HepG2 (cell line): ENCODE data around the gene ARFGAP2. TPM values are rescaled to one million over a fixed set of nuclear protein-coding genes. Genes with fewer than 3 reads are reported as not detected.

Source experiments
- CCAR2 ChIP-seq: fragments of 200-400 bp; formaldehyde crosslinking; optimal IDR thresholded peaks from 2 replicates; pipeline ENCODE3; 2018; ENCODE audit warnings: low read depth, mild to moderate bottlenecking, low read length, moderate library complexity
- CEBPG ChIP-seq: IDR thresholded peaks from 2 replicates; pipeline ENCODE4 v1.6.1; 2016
- HBP1 ChIP-seq: IDR thresholded peaks from 2 replicates; pipeline ENCODE4 v1.6.1; 2016; ENCODE audit warnings: low read depth, control low read depth
- HINFP ChIP-seq: sonication (generic); formaldehyde crosslinking; IDR thresholded peaks from 2 replicates; pipeline ENCODE4 v1.4.0; 2020; ENCODE audit warnings: low read depth, mild to moderate bottlenecking, missing genetic modification reagents
- HIVEP1 ChIP-seq: sonication (generic); formaldehyde crosslinking; IDR thresholded peaks from 2 replicates; pipeline ENCODE4 v1.4.0; 2020; ENCODE audit warnings: mild to moderate bottlenecking, missing genetic modification reagents
- HOXD1 ChIP-seq: sonication (generic); formaldehyde crosslinking; IDR thresholded peaks from 2 replicates; pipeline ENCODE4 v1.5.0; 2020; ENCODE audit warnings: missing genetic modification reagents
- MED13 ChIP-seq: sonication (generic); formaldehyde crosslinking; IDR thresholded peaks from 2 replicates; pipeline ENCODE4 v1.5.0; 2020; ENCODE audit warnings: missing genetic modification reagents
- MEIS1 ChIP-seq: sonication (generic); formaldehyde crosslinking; IDR thresholded peaks from 2 replicates; pipeline ENCODE4 v1.9.0; 2021; ENCODE audit warnings: mild to moderate bottlenecking, missing genetic modification reagents, moderate library complexity, borderline replicate concordance
- MIER2 ChIP-seq: IDR thresholded peaks from 2 replicates; pipeline ENCODE4 v1.6.1; 2016; ENCODE audit warnings: missing biosample characterization, missing genetic modification reagents
- MTA1 ChIP-seq: sonication (generic); formaldehyde crosslinking; IDR thresholded peaks from 2 replicates; pipeline ENCODE4 v1.4.0; 2020; ENCODE audit warnings: missing genetic modification reagents, mild to moderate bottlenecking, borderline replicate concordance
- RAD51 ChIP-seq: fragments of 450-650 bp; IDR thresholded peaks from 2 replicates; pipeline ENCODE4 v1.6.1; 2016; ENCODE audit warnings: borderline replicate concordance
- SAP130 ChIP-seq: IDR thresholded peaks from 2 replicates; pipeline ENCODE4 v1.6.1; 2016; ENCODE audit warnings: low read depth
- SRSF4 ChIP-seq: fragments of 200-400 bp; formaldehyde crosslinking; IDR thresholded peaks from one replicate; pipeline ENCODE4 v1.6.1; 2018; ENCODE audit warnings: mild to moderate bottlenecking, low read depth, low read length, moderate library complexity; ENCODE audit not compliant: poor library complexity, severe bottlenecking
- STAT5B ChIP-seq: sonication (generic); formaldehyde crosslinking; IDR thresholded peaks from 2 replicates; pipeline ENCODE4 v1.4.0; 2020; ENCODE audit warnings: missing genetic modification reagents
- TAF1 ChIP-seq: sonication (generic); formaldehyde crosslinking; IDR thresholded peaks from 2 replicates; pipeline ENCODE4 v1.4.0; 2020; ENCODE audit warnings: missing genetic modification reagents
- ZEB1 ChIP-seq: IDR thresholded peaks from 2 replicates; pipeline ENCODE4 v1.6.1; 2012; ENCODE audit warnings: mild to moderate bottlenecking, low read depth, inconsistent platforms; ENCODE audit not compliant: insufficient replicate concordance
- ZNF292 ChIP-seq: sonication (generic); formaldehyde crosslinking; IDR thresholded peaks from 2 replicates; pipeline ENCODE4 v1.8.1; 2022; ENCODE audit warnings: mild to moderate bottlenecking, low read depth, missing genetic modification reagents, borderline replicate concordance
- ZNF597 ChIP-seq: sonication (generic); formaldehyde crosslinking; IDR thresholded peaks from 2 replicates; pipeline ENCODE4 v1.5.0; 2020; ENCODE audit warnings: missing genetic modification reagents
- ZNF609 ChIP-seq: sonication (generic); formaldehyde crosslinking; IDR thresholded peaks from 2 replicates; pipeline ENCODE4 v1.4.0; 2020; ENCODE audit warnings: mild to moderate bottlenecking, missing genetic modification reagents, borderline replicate concordance
- ZNF644 ChIP-seq: IDR thresholded peaks from 2 replicates; pipeline ENCODE4 v1.6.1; 2016; ENCODE audit warnings: low read depth
- ZNF768 ChIP-seq: sonication (generic); formaldehyde crosslinking; IDR thresholded peaks from 2 replicates; pipeline ENCODE4 v1.4.0; 2020; ENCODE audit warnings: missing genetic modification reagents
- ZNF792 ChIP-seq: IDR thresholded peaks from 2 replicates; pipeline ENCODE4 v1.6.1; 2016
- polyA plus RNA-seq, 8 experiments: library from polyadenylated mRNA; depleted of rRNA in 3 of 8; stranded (reverse) in 7 of 8; unstranded in 1 of 8; fragments of >200 nt; fragmentation: Illumina TruSeq in 4 of 8; extraction: Trizol in 4 of 8; gene quantifications; 2 replicates each; pipeline versions ENCODE4 v1.2.1 to v1.2.3, GENCODE V29; 2011 to 2016; ENCODE audit warnings: low read depth in 4 of 8, missing spikeins in 1 of 8, mixed read lengths in 1 of 8; ENCODE audit not compliant: insufficient read depth in 1 of 8
- total RNA-seq, 5 experiments: library from RNA; depleted of rRNA; stranded (reverse); fragments of >200 nt; fragmentation: Illumina TruSeq; extraction: Trizol; gene quantifications; 2 replicates each; pipeline ENCODE4 v1.2.3, GENCODE V29; 2016; ENCODE audit warnings: low read depth in 1 of 5

The ARFGAP2 gene
- total and polyA plus RNA-seq, 2 of the 13 experiments (the other 11 are each of a cell fraction or from before 2014, with no cell fraction given): 32.3 to 75.3 TPM

- TF ChIP-seq ZNF597 (no peak), MED13 (CRISPR knock-in tag) (0 out of 2 replicates have a peak, but pooled peaks have one; percentile 38), SAP130 (CRISPR knock-in tag) (peak; percentile 36), ZNF792 (no peak), MIER2 (CRISPR knock-in tag) (no peak), ZNF644 (CRISPR knock-in tag) (peak; percentile 43; the same call in 1 of the 2 replicates), CEBPG (CRISPR knock-in tag) (0 out of 2 replicates have a peak, but pooled peaks have one; percentile 3), HINFP (CRISPR knock-in tag) (no peak), ZNF768 (CRISPR knock-in tag) (peak; percentile 52; the same call in 1 of the 2 replicates), CCAR2 (no peak), ZEB1 (peak; percentile 17), HIVEP1 (no peak), ZNF609 (CRISPR knock-in tag) (no peak; the same call in 1 of the 2 replicates), ZNF292 (CRISPR knock-in tag) (no peak), MTA1 (no peak), TAF1 (CRISPR knock-in tag) (peak; percentile 70), MEIS1 (CRISPR knock-in tag) (no peak; the same call in 1 of the 2 replicates), HBP1 (CRISPR knock-in tag) (no peak), RAD51 (no peak), STAT5B (CRISPR knock-in tag) (no peak), HOXD1 (CRISPR knock-in tag) (no peak), SRSF4 (no peak)
These were observed 8.8 kb upstream of the ARFGAP2 start (continued) for GRCh38 chr11:47185305-47186075.
